ENCODE results near the gene UBE2Q2. TPM values are rescaled to one million over a fixed set of nuclear protein-coding genes. Genes with fewer than 3 reads are reported as not detected.

The UBE2Q2 gene
- total and polyA plus RNA-seq, 9 of the 15 experiments (the other 6 are each of a cell fraction or from before 2014, with no cell fraction given), result 6.2 to 24.0 (median 16.2) TPM

DNA sequence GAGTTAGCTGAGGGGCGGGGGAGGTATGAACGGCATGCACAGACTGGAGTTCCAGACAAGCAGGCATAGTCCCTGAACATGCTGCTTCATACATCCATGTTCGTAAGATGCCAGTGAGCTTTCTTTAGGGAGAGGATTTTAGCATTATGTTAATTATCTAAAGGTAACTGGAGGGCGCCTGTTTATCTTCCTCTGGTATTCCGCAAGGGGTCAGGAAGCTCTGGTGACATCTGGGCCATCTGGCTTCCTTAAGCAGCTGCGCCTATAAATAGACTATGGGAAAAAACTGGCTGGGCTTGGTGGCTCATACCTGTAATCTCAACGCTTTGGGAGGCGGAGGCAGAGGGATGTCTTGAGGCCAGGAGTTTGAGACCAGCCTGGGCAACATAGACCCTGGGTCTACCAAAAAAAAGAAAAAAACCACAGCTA, 58.9 kb downstream of the UBE2Q2 start (continued):
- TF ChIP-seq RUNX1 (IDR thresholded peaks at IDR 0.05; ENCODE audit: low read depth) (no peak), NR2C2 (CRISPR knock-in tag; IDR thresholded peaks at IDR 0.05) (no peak), NR2C2 (tag; IDR thresholded peaks at IDR 0.05) (peak; percentile 48), ZKSCAN3 (CRISPR knock-in tag; IDR thresholded peaks at IDR 0.05) (no peak), PHF20 (IDR thresholded peaks at IDR 0.05; ENCODE audit: partially characterized antibody) (peak; percentile 16), RCOR1 (IDR thresholded peaks at IDR 0.05; ENCODE audit: borderline replicate concordance in 1 of 2, low read depth in 2 of 2, low read length in 2 of 2) (peak in 1 of 2 experiments; percentile 81; a peak in 2 of 4 replicates), CHD1 (IDR thresholded peaks at IDR 0.05; ENCODE audit: low read length) (no peak), XRCC3 (IDR thresholded peaks at IDR 0.05) (no peak), ZNF316 (IDR thresholded peaks at IDR 0.05) (no peak), PRPF4 (IDR thresholded peaks at IDR 0.05; ENCODE audit: insufficient read depth, low read depth, low read length, poor library complexity, severe bottlenecking) (no peak), SOX6 (IDR thresholded peaks at IDR 0.05) (peak; percentile 34; the same call in 1 of the 2 replicates), MTA3 (IDR thresholded peaks at IDR 0.05; ENCODE audit: borderline replicate concordance) (peak; percentile 25; the same call in 1 of the 2 replicates), ZNF830 (CRISPR knock-in tag; IDR thresholded peaks at IDR 0.05) (no peak), FOS (IDR thresholded peaks at IDR 0.05; ENCODE audit: extremely low read depth, insufficient read length) (no peak), ZNF584 (CRISPR knock-in tag; IDR thresholded peaks at IDR 0.05; ENCODE audit: low read depth) (no peak), ZNF12 (CRISPR knock-in tag; IDR thresholded peaks at IDR 0.05) (no peak), ZFX (CRISPR knock-in tag; IDR thresholded peaks at IDR 0.05) (no peak), MEF2A (IDR thresholded peaks at IDR 0.05; ENCODE audit: control insufficient read depth, low read depth, low read length) (peak; percentile 99), GATA2 (CRISPR knock-in tag; IDR thresholded peaks at IDR 0.05) (peak; percentile 52), STAT5A (IDR thresholded peaks at IDR 0.05; ENCODE audit: borderline replicate concordance, low read length) (peak; percentile 55), SMARCB1 (IDR thresholded peaks at IDR 0.05; ENCODE audit: insufficient read length, low read depth) (no peak), TCF3 (CRISPR knock-in tag; IDR thresholded peaks at IDR 0.05) (peak; percentile 85), ZBTB7A (IDR thresholded peaks at IDR 0.05; ENCODE audit: borderline replicate concordance, control insufficient read depth, low read depth, low read length) (no peak), NCOA6 (IDR thresholded peaks at IDR 0.05) (no peak), TAL1 (IDR thresholded peaks at IDR 0.05) (peak; percentile 71), ZSCAN29 (IDR thresholded peaks at IDR 0.05) (no peak), NR2C1 (IDR thresholded peaks at IDR 0.05) (no peak), NR2C1 (tag; IDR thresholded peaks at IDR 0.05) (peak; percentile 38; the same call in 1 of the 2 replicates)
- TF ChIP-seq, protein P1, sequence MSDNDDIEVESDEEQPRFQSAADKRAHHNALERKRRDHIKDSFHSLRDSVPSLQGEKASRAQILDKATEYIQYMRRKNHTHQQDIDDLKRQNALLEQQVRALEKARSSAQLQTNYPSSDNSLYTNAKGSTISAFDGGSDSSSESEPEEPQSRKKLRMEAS (CRISPR knock-in tag; IDR thresholded peaks at IDR 0.05), result no peak
- TF ChIP-seq, protein P2, sequence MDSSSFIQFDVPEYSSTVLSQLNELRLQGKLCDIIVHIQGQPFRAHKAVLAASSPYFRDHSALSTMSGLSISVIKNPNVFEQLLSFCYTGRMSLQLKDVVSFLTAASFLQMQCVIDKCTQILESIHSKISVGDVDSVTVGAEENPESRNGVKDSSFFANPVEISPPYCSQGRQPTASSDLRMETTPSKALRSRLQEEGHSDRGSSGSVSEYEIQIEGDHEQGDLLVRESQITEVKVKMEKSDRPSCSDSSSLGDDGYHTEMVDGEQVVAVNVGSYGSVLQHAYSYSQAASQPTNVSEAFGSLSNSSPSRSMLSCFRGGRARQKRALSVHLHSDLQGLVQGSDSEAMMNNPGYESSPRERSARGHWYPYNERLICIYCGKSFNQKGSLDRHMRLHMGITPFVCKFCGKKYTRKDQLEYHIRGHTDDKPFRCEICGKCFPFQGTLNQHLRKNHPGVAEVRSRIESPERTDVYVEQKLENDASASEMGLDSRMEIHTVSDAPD (CRISPR knock-in tag; IDR thresholded peaks at IDR 0.05), result no peak
- TF ChIP-seq, protein P3, sequence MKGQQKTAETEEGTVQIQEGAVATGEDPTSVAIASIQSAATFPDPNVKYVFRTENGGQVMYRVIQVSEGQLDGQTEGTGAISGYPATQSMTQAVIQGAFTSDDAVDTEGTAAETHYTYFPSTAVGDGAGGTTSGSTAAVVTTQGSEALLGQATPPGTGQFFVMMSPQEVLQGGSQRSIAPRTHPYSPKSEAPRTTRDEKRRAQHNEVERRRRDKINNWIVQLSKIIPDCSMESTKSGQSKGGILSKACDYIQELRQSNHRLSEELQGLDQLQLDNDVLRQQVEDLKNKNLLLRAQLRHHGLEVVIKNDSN (CRISPR knock-in tag; IDR thresholded peaks at IDR 0.05), result no peak

Data from K562 (cell line).